H9 (cell line): ENCODE results near the gene DCST2. TPM values are rescaled to one million over a fixed set of nuclear protein-coding genes. Genes with fewer than 3 reads are reported as not detected.

Experiments
- DNase-seq: peaks from one replicate; pipeline ENCODE4 v3.0.0-alpha.2; 2017
- H2AFZ ChIP-seq: one replicate; pipeline ENCODE4 v1.6.1; 2013; ENCODE audit warnings: mild to moderate bottlenecking, low read length, control low read depth, moderate library complexity
- H2AK5ac ChIP-seq: 2 replicates; pipeline ENCODE4 v1.6.1; 2013; ENCODE audit warnings: low read length, control low read depth, mixed read lengths; ENCODE audit not compliant: insufficient read length
- H2BK120ac ChIP-seq: one replicate; pipeline ENCODE4 v1.6.1; 2013; ENCODE audit warnings: low read depth, mild to moderate bottlenecking, low read length, control low read depth, inconsistent platforms; ENCODE audit not compliant: poor library complexity, severe bottlenecking
- H2BK12ac ChIP-seq: 2 replicates; pipeline ENCODE4 v1.6.1; 2013; ENCODE audit warnings: low read length, control low read depth, mixed read lengths, low read depth; ENCODE audit not compliant: insufficient read length
- H2BK15ac ChIP-seq: 2 replicates; pipeline ENCODE4 v1.6.1; 2013; ENCODE audit warnings: low read depth, low read length, control low read depth
- H2BK20ac ChIP-seq: one replicate; pipeline ENCODE4 v1.6.1; 2013; ENCODE audit warnings: low read depth, mild to moderate bottlenecking, low read length, control low read depth, inconsistent platforms; ENCODE audit not compliant: poor library complexity, severe bottlenecking
- H2BK5ac ChIP-seq: 2 replicates; pipeline ENCODE4 v1.6.1; 2013; ENCODE audit warnings: low read length, control low read depth, mixed read lengths; ENCODE audit not compliant: insufficient read length
- H3K14ac ChIP-seq: 2 replicates; pipeline ENCODE4 v1.6.1; 2013; ENCODE audit warnings: low read length, control low read depth; ENCODE audit not compliant: insufficient read depth
- H3K18ac ChIP-seq: 2 replicates; pipeline ENCODE4 v1.6.1; 2013; ENCODE audit warnings: low read depth, mild to moderate bottlenecking, mixed read lengths, low read length, control low read depth; ENCODE audit not compliant: insufficient read length
- H3K23ac ChIP-seq: 2 replicates; pipeline ENCODE4 v1.6.1; 2013; ENCODE audit warnings: low read length, control low read depth, mixed read lengths, low read depth; ENCODE audit not compliant: insufficient read length
- H3K23me2 ChIP-seq: 2 replicates; pipeline ENCODE4 v1.6.1; 2013; ENCODE audit warnings: low read depth, mild to moderate bottlenecking, mixed read lengths, low read length, control low read depth; ENCODE audit not compliant: insufficient read length, poor library complexity, severe bottlenecking
- H3K27ac ChIP-seq: 2 replicates; pipeline ENCODE4 v1.5.1; 2013; ENCODE audit warnings: low read length, control low read depth, mixed read lengths, low read depth; ENCODE audit not compliant: insufficient read length
- H3K27me3 ChIP-seq: 2 replicates; pipeline ENCODE4 v1.6.1; 2013; ENCODE audit warnings: low read length, control low read depth, inconsistent platforms; ENCODE audit not compliant: insufficient read depth
- H3K4ac ChIP-seq: 2 replicates; pipeline ENCODE4 v1.6.1; 2013; ENCODE audit warnings: low read depth, mild to moderate bottlenecking, control low read depth, inconsistent platforms, low read length, moderate library complexity
- H3K4me1 ChIP-seq: 2 replicates; pipeline ENCODE4 v1.6.1; 2013; ENCODE audit warnings: low read length, control low read depth, inconsistent platforms; ENCODE audit not compliant: insufficient read depth
- H3K4me2 ChIP-seq: 2 replicates; pipeline ENCODE4 v1.6.1; 2013; ENCODE audit warnings: low read length, control low read depth, mixed read lengths; ENCODE audit not compliant: insufficient read length, insufficient read depth
- H3K56ac ChIP-seq: 2 replicates; pipeline ENCODE4 v1.6.1; 2013; ENCODE audit warnings: low read depth, mild to moderate bottlenecking, mixed read lengths, low read length, control low read depth; ENCODE audit not compliant: insufficient read length
- H3K79me1 ChIP-seq: 2 replicates; pipeline ENCODE4 v1.6.1; 2013; ENCODE audit warnings: low read depth, mild to moderate bottlenecking, moderate library complexity, low read length, control low read depth, inconsistent platforms; ENCODE audit not compliant: insufficient read depth, poor library complexity, severe bottlenecking
- H3K79me2 ChIP-seq: 2 replicates; pipeline ENCODE4 v1.6.1; 2013; ENCODE audit warnings: low read length, control low read depth, inconsistent platforms; ENCODE audit not compliant: insufficient read depth
- H3K9ac ChIP-seq: 2 replicates; pipeline ENCODE4 v1.6.1; 2013; ENCODE audit warnings: low read length, control low read depth, mixed read lengths; ENCODE audit not compliant: insufficient read length; ENCODE audit errors: extremely low read depth
- H3K9me3 ChIP-seq: one replicate; pipeline ENCODE4 v1.6.1; 2013; ENCODE audit warnings: low read depth, low read length, inconsistent platforms; ENCODE audit not compliant: control insufficient read depth
- H3T11ph ChIP-seq: one replicate; pipeline ENCODE4 v1.6.1; 2013; ENCODE audit warnings: mild to moderate bottlenecking, low read length, control low read depth, inconsistent platforms
- H4K20me1 ChIP-seq: one replicate; pipeline ENCODE4 v1.6.1; 2013; ENCODE audit not compliant: control insufficient read depth, insufficient read length, insufficient read depth
- H4K5ac ChIP-seq: 2 replicates; pipeline ENCODE4 v1.6.1; 2013; ENCODE audit warnings: low read depth, mild to moderate bottlenecking, mixed read lengths, low read length, control low read depth; ENCODE audit not compliant: insufficient read length
- H4K8ac ChIP-seq: replicated peaks from 2 replicates; pipeline ENCODE4 v1.6.1; 2013; ENCODE audit warnings: low read length, control low read depth, mixed read lengths, low read depth; ENCODE audit not compliant: insufficient read length
- H4K91ac ChIP-seq: 2 replicates; pipeline ENCODE4 v1.6.1; 2013; ENCODE audit warnings: low read depth, mild to moderate bottlenecking, moderate library complexity, mixed read lengths, low read length, control low read depth; ENCODE audit not compliant: insufficient read length
- H3K27ac Mint-ChIP-seq, 3 experiments: 2 replicates in 2 of 3; 3 replicates in 1 of 3; pipeline ENCODE4 v1.8.0; 2020 to 2021; ENCODE audit warnings: mixed read lengths in 3 of 3, mild to moderate bottlenecking in 1 of 3, moderate library complexity in 1 of 3
- H3K27me3 Mint-ChIP-seq: 2 replicates; pipeline ENCODE4 v1.8.0; 2021; ENCODE audit warnings: low read depth, mild to moderate bottlenecking, moderate library complexity, mixed read lengths
- H3K36me3 Mint-ChIP-seq, 3 experiments: 2 replicates in 2 of 3; 3 replicates in 1 of 3; pipeline ENCODE4 v1.8.0; 2020 to 2021; ENCODE audit warnings: low read depth in 3 of 3, mixed read lengths in 3 of 3; ENCODE audit not compliant: insufficient read depth in 1 of 3
- H3K4me1 Mint-ChIP-seq, 2 experiments: 2 replicates each; pipeline ENCODE4 v1.8.0; 2020; ENCODE audit warnings: mixed read lengths in 2 of 2
- H3K4me3 Mint-ChIP-seq, 2 experiments: 2 replicates in 1 of 2; 3 replicates in 1 of 2; pipeline ENCODE4 v1.8.0; 2020 to 2021; ENCODE audit warnings: mild to moderate bottlenecking in 2 of 2, mixed read lengths in 2 of 2, moderate library complexity in 1 of 2
- H3K9me3 Mint-ChIP-seq, 2 experiments: 2 replicates in 1 of 2; 3 replicates in 1 of 2; pipeline ENCODE4 v1.8.0; 2020; ENCODE audit warnings: mild to moderate bottlenecking in 2 of 2, mixed read lengths in 2 of 2, moderate library complexity in 1 of 2
- WGBS: extraction: QIAGEN DNeasy Blood & Tissue Kit; methylation state at CpG from one replicate; pipeline ENCODE4 v1.1.7; 2013; ENCODE audit warnings: missing lambda C conversion rate, low lambda C conversion rate, mixed read lengths; ENCODE audit not compliant: insufficient read length; ENCODE audit errors: extremely low coverage; 5-methylcytosine and 5-hydroxymethylcytosine counted together
- total RNA-seq: library from RNA; stranded (reverse); gene quantifications from 2 replicates; pipeline ENCODE4 v1.2.1, GENCODE V29; 2021
- TF ChIP-seq, protein P1 (sequence below): fragments of 200-600 bp; sonication (generic); conservative IDR thresholded peaks from 3 replicates; pipeline ENCODE4 v1.8.0; 2021; ENCODE audit warnings: antibody characterized with exemption, mild to moderate bottlenecking

DCST2 gene
- total RNA-seq, 1 experiment from 2014 or later, result 0.35 TPM

DNA sequence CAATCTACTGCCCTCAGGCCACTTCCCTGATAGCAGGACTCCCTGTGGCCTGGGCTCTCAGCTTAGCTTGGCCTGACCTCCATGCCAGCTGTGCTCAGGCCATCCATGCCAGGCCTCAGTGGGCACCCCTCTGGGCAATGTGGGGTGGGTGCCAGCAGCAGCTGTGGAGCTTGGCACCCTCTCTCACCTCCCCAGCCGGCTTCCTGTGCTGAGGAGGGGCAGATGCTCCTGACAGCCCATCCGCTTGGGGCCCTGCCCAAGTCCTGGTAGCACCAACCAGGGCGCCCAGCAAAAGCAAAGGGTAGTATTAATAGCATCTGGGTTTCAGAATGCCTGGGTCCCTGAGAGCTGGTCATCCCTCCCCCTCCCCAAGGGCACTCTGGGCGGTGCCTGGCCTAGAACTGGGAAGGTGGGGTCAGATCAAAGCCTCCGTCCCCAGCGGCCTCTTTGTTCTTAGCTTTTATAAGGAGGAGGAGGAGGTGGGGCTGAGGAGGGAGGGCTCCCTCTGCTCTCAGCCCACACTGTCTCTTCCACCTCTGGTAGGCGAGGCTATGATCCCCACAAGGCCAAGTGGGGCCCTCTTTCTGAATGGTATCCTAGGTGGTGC, 36.1 kb upstream of the DCST2 start:
- no peak overlapping the region for H3K4ac ChIP-seq
- H3K14ac ChIP-seq, result no peak overlapping the region
- no peak overlapping the region for H3K56ac ChIP-seq
- H3K79me1 ChIP-seq, result no peaks in the 10 kb centered on the region
- H3K27me3 ChIP-seq, result no peaks in the 10 kb centered on the region; the same call in 1 of the 2 replicates
- H3K23me2 ChIP-seq, result peaks cover 9% of the 10 kb centered on the region
- H3K23ac ChIP-seq, result no peak overlapping the region
- no peak overlapping the region for H2BK120ac ChIP-seq
- no peak overlapping the region for H3K27ac ChIP-seq
- no peak overlapping the region for H2AK5ac ChIP-seq
- no peak overlapping the region for H2BK5ac ChIP-seq
- H2BK12ac ChIP-seq, result no peak overlapping the region
- no peak overlapping the region; a peak in 1 of 5 replicates for H3K4me3 Mint-ChIP-seq
- H3K27ac Mint-ChIP-seq, result no peak overlapping the region
- H3K4me1 Mint-ChIP-seq, result peaks cover 36 to 48% of the 10 kb centered on the region in 2 experiments
- no CpG with 5 or more reads among the region's 7 CpGs for WGBS
- H3K18ac ChIP-seq, result no peak overlapping the region
- H2BK15ac ChIP-seq, result no peak overlapping the region
- H2AFZ ChIP-seq, result no peak overlapping the region
- H3K9me3 Mint-ChIP-seq, result no peaks in the 10 kb centered on the region
- no peak overlapping the region for H4K5ac ChIP-seq
- no peak for DNase-seq
- H3T11ph ChIP-seq, result no peak overlapping the region
- H4K20me1 ChIP-seq, result no peaks in the 10 kb centered on the region
- H3K79me2 ChIP-seq, result no peaks in the 10 kb centered on the region; the same call in 1 of the 2 replicates
- no peak overlapping the region for H4K8ac ChIP-seq
- peak overlapping the region; percentile 75 for H3K4me2 ChIP-seq
- TF ChIP-seq, protein P1, sequence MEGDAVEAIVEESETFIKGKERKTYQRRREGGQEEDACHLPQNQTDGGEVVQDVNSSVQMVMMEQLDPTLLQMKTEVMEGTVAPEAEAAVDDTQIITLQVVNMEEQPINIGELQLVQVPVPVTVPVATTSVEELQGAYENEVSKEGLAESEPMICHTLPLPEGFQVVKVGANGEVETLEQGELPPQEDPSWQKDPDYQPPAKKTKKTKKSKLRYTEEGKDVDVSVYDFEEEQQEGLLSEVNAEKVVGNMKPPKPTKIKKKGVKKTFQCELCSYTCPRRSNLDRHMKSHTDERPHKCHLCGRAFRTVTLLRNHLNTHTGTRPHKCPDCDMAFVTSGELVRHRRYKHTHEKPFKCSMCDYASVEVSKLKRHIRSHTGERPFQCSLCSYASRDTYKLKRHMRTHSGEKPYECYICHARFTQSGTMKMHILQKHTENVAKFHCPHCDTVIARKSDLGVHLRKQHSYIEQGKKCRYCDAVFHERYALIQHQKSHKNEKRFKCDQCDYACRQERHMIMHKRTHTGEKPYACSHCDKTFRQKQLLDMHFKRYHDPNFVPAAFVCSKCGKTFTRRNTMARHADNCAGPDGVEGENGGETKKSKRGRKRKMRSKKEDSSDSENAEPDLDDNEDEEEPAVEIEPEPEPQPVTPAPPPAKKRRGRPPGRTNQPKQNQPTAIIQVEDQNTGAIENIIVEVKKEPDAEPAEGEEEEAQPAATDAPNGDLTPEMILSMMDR, result no peak
- peaks cover 9 to 32% (median 30%) of the 10 kb centered on the region in 3 experiments for H3K36me3 Mint-ChIP-seq
- no peak overlapping the region for H4K91ac ChIP-seq
- H3K9me3 ChIP-seq, result no peaks in the 10 kb centered on the region
- no peak overlapping the region for H2BK20ac ChIP-seq
- H3K4me1 ChIP-seq, result peaks cover 7% of the 10 kb centered on the region; the same call in 1 of the 2 replicates
- H3K9ac ChIP-seq, result no peak overlapping the region
- H3K27me3 Mint-ChIP-seq, result peaks cover 30% of the 10 kb centered on the region
